ENCODE measurements around the gene CYB5A.

DNA sequence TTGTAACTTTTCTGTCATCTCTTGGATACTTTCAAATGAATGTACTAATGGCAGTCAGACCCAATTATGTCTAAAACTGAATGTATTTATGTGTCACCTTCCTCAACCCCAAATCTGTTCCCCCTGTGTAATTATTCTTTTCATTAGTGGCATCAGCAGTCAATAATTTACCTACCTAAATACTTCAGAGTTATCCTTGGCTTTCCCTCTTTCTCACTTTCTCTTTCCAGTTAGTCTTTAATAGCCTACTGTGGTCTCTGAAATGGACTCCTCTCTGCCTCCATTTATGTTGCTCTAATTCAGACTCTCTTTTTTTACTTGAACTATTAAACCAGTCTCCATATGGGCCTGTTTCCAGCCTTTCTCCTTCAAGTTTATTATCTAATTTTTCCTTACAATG lies 44.9 kb upstream of the CYB5A start:
- TF ChIP-seq, protein P1, sequence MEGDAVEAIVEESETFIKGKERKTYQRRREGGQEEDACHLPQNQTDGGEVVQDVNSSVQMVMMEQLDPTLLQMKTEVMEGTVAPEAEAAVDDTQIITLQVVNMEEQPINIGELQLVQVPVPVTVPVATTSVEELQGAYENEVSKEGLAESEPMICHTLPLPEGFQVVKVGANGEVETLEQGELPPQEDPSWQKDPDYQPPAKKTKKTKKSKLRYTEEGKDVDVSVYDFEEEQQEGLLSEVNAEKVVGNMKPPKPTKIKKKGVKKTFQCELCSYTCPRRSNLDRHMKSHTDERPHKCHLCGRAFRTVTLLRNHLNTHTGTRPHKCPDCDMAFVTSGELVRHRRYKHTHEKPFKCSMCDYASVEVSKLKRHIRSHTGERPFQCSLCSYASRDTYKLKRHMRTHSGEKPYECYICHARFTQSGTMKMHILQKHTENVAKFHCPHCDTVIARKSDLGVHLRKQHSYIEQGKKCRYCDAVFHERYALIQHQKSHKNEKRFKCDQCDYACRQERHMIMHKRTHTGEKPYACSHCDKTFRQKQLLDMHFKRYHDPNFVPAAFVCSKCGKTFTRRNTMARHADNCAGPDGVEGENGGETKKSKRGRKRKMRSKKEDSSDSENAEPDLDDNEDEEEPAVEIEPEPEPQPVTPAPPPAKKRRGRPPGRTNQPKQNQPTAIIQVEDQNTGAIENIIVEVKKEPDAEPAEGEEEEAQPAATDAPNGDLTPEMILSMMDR (IDR thresholded peaks at IDR 0.05 in 4 of 5, conservative IDR thresholded peaks at IDR 0.05 in 1 of 5) = no peak
- TF ChIP-seq POLR2A (IDR thresholded peaks at IDR 0.05) = no peak

All from gastrocnemius medialis (tissue), 4 donors.